Fibroblast of pulmonary artery (primary cell): ENCODE data around the gene RACK1.

Source experiments
- DNase-seq: peaks from one replicate; pipeline ENCODE4 v3.0.0-alpha.2; 2010; ENCODE audit warnings: low read depth
- H3K4me3 ChIP-seq: replicated peaks from 2 replicates; pipeline ENCODE4 v1.5.1; 2011; ENCODE audit warnings: low read depth, mild to moderate bottlenecking, control low read depth, low read length, moderate library complexity
- CTCF ChIP-seq: IDR thresholded peaks from 2 replicates; pipeline ENCODE4 v1.5.1; 2011; ENCODE audit warnings: mild to moderate bottlenecking, control low read depth, low read length, inconsistent platforms; ENCODE audit errors: missing control alignments

Gene RACK1

GRCh38 chr5:181207960-181208253 is 35.8 kb downstream of the RACK1 start:
- no peak overlapping the region for H3K4me3 ChIP-seq
- TF ChIP-seq CTCF, result no peak
- no peak for DNase-seq

DNA sequence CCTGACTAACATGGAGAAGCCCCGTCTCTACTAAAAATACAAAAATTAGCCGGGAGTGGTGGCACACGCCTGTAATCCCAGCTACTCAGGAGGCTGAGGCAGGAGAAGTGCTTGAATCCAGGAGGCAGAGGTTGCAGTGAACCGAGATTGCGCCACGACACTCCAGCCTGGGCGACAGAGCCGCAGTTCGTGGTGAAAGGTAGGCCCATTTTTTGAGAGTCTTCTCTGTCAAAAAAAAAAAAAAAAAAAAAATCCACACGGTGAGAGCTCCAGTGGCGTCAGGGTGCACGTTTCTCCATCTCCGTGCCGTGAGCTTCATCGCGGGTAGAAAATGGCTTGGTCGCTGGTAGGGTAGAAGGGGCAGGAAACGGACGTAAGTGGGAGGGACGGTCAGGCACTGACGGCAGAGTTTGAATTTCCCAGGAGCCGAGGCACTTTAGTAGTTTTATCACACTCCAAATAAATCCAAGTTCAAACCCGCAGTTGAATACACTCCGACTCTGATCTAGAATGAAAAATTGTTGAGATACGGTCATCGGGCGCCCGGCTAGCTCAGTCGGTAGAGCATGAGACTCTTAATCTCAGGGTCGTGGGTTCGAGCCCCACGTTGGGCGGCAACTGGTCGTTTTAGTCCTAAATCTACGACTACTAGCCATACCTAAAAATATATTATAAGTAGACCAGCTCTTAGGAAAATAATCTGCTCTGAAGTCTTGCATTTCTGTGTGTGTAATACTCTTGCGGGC is 36.3 kb downstream of the RACK1 start:
- H3K4me3 ChIP-seq, result peak overlapping the region; percentile 51
- no peak for TF ChIP-seq CTCF
- DNase-seq, result peak; percentile 92

GRCh38 chr5:181205761-181206649 is 37.7 kb downstream of the RACK1 start:
- no peak for TF ChIP-seq CTCF
- DNase-seq, result peak; percentile 41
- peak overlapping the region; percentile 50 for H3K4me3 ChIP-seq

DNA sequence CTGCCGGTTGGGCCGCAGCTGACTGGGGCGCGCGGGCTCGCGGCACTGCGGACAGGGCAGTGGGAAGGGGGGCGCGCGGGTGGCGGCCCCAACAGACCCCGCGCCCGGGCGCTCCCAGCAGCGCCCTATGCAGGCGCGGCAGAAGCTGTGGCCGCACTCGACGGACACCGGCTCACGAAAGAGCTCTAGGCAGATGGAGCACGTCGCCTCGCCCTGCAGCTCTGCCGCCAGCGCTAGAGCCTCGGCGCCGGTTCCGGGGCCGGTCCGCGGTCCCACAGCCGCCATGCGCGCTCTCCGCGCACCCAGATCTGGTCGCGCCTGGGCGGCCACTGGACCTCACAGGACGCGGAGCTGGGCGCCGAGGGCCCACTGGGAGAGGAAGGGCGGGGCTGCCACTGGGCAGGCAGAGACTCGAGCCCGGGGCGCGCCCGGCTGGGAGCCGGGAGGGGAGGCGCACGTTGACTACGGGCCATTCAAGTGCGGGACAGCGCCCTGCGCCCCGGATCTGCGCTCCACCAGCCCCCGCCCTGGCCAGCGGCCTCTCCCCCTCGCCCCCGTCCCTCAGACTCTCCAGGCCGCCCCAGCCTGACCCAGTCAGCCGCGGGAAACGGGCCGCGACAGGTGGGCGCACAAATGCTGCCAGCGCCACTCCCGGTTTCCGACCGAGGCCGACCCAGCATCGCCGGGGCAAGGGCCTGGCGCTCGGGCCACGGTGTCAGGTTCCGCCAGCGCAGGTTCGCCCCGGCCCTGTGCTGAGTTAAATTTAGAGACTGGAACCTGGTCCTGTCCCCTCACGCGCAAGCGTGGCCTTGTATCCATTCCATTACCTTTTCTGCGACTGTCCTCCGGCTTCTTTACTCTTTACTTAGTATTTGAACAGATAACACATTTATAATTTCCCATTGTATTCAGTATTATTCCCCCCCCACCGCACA is 38.6 kb downstream of the RACK1 start, which contains the start of gene TRIM7:
TSS of gene TRIM7 (minus strand) at position 371 of the 935 bp plus-strand sequence. CDS start at position 285, 86 bp downstream.
- peak within 1 kb of the TSS; percentile 50 for H3K4me3 ChIP-seq
- TF ChIP-seq CTCF, result no peak
- DNase-seq, result no peak

- H3K4me3 ChIP-seq, result peak overlapping the region; percentile 50
- no peak for TF ChIP-seq CTCF
- no peak for DNase-seq
Observed at GRCh38 chr5:181204113-181204825, 39.4 kb downstream of the RACK1 start.

GRCh38 chr5:181203777-181204112 is 40.0 kb downstream of the RACK1 start:
- no peak for TF ChIP-seq CTCF
- DNase-seq, result no peak
- H3K4me3 ChIP-seq, result peak overlapping the region; percentile 50
